Measurements from ENCODE around the gene NCAPD2. TPM values are rescaled to one million over a fixed set of nuclear protein-coding genes. Genes with fewer than 3 reads are reported as not detected.

The NCAPD2 gene
- total RNA-seq, 1 experiment from 2014 or later: 114 TPM

DNA sequence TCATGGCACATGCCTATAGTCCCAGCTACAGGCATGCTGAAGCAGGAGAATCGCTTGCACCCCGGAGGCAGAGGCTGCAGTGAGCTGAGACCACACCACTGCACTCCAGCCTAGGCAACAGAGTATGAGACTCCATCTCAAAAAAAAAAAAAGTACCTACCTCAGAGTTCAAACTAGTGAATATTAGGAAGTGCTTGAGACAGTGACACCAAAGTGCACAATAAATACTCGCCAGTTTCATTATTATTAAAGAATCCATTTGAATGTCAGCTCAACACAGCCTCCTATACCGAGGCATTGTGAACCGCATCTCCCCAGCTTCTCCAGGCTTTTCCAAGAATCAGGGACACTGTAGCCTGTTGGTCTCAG lies 45.4 kb downstream of the NCAPD2 start:
- peaks cover 11% of the 10 kb centered on the region for H3K23me2 ChIP-seq (ENCODE audit: insufficient read length, low read depth, low read length, poor library complexity, severe bottlenecking)
- H3K4me1 Mint-ChIP-seq: peaks cover 34 to 37% of the 10 kb centered on the region in 2 experiments
- no peaks in the 10 kb centered on the region for H3K9me3 ChIP-seq (ENCODE audit: control insufficient read depth, low read depth, low read length)
- H3K18ac ChIP-seq (ENCODE audit: insufficient read length, low read depth, low read length): no peak overlapping the region
- H2BK15ac ChIP-seq (ENCODE audit: low read depth, low read length): no peak overlapping the region
- no peak overlapping the region for H2AK5ac ChIP-seq (ENCODE audit: insufficient read length, low read length)
- H3K4me2 ChIP-seq (ENCODE audit: insufficient read depth, insufficient read length, low read length): no peak overlapping the region
- H2BK20ac ChIP-seq (ENCODE audit: low read depth, low read length, poor library complexity, severe bottlenecking): no peak overlapping the region
- H2BK120ac ChIP-seq (ENCODE audit: low read depth, low read length, poor library complexity, severe bottlenecking): no peak overlapping the region
- H3K4me1 ChIP-seq (ENCODE audit: insufficient read depth, low read length): no peaks in the 10 kb centered on the region; the same call in 1 of the 2 replicates
- no peak overlapping the region for H3K9ac ChIP-seq (ENCODE audit: extremely low read depth, insufficient read length, low read length)
- DNase-seq: peak; percentile 29
- no CpG with 5 or more reads among the region's 5 CpGs for WGBS (ENCODE audit: extremely low coverage, insufficient read length, low lambda C conversion rate)
- no peak overlapping the region for H3K56ac ChIP-seq (ENCODE audit: insufficient read length, low read depth, low read length)
- no peak overlapping the region for H4K8ac ChIP-seq (replicated peaks; ENCODE audit: insufficient read length, low read depth, low read length)
- peaks cover 2% of the 10 kb centered on the region for H4K20me1 ChIP-seq (ENCODE audit: control insufficient read depth, insufficient read depth, insufficient read length)
- H4K5ac ChIP-seq (ENCODE audit: insufficient read length, low read depth, low read length): no peak overlapping the region
- H3K79me1 ChIP-seq (ENCODE audit: insufficient read depth, low read depth, low read length, poor library complexity, severe bottlenecking): no peaks in the 10 kb centered on the region
- H3K36me3 Mint-ChIP-seq (ENCODE audit: insufficient read depth in 1 of 3, low read depth in 3 of 3): peaks cover 39 to 78% (median 60%) of the 10 kb centered on the region in 3 experiments
- peaks cover 5% of the 10 kb centered on the region; the same call in 1 of the 2 replicates for H3K27me3 Mint-ChIP-seq (ENCODE audit: low read depth)
- no peak overlapping the region for H4K91ac ChIP-seq (ENCODE audit: insufficient read length, low read depth, low read length)
- H3K27me3 ChIP-seq (ENCODE audit: insufficient read depth, low read length): no peaks in the 10 kb centered on the region
- H3K79me2 ChIP-seq (ENCODE audit: insufficient read depth, low read length): peaks cover 9% of the 10 kb centered on the region; the same call in 1 of the 2 replicates
- no peak overlapping the region for H2BK5ac ChIP-seq (ENCODE audit: insufficient read length, low read length)
- no peak overlapping the region for H3T11ph ChIP-seq (ENCODE audit: low read length)
- H2BK12ac ChIP-seq (ENCODE audit: insufficient read length, low read depth, low read length): no peak overlapping the region
- H3K23ac ChIP-seq (ENCODE audit: insufficient read length, low read depth, low read length): no peak overlapping the region
- H3K4me3 Mint-ChIP-seq: peak overlapping the region in 1 of 2 experiments; percentile 43; a peak in 2 of 5 replicates
- no peak overlapping the region for H3K14ac ChIP-seq (ENCODE audit: insufficient read depth, low read length)
- no peak overlapping the region for H2AFZ ChIP-seq (ENCODE audit: low read length)
- H3K27ac Mint-ChIP-seq: peak overlapping the region in 2 of 3 experiments; percentile 60 to 77; a peak in 3 of 7 replicates
- H3K4ac ChIP-seq (ENCODE audit: low read depth, low read length): no peak overlapping the region
- no peaks in the 10 kb centered on the region; a peak in 1 of 5 replicates for H3K9me3 Mint-ChIP-seq
- TF ChIP-seq, protein P1, sequence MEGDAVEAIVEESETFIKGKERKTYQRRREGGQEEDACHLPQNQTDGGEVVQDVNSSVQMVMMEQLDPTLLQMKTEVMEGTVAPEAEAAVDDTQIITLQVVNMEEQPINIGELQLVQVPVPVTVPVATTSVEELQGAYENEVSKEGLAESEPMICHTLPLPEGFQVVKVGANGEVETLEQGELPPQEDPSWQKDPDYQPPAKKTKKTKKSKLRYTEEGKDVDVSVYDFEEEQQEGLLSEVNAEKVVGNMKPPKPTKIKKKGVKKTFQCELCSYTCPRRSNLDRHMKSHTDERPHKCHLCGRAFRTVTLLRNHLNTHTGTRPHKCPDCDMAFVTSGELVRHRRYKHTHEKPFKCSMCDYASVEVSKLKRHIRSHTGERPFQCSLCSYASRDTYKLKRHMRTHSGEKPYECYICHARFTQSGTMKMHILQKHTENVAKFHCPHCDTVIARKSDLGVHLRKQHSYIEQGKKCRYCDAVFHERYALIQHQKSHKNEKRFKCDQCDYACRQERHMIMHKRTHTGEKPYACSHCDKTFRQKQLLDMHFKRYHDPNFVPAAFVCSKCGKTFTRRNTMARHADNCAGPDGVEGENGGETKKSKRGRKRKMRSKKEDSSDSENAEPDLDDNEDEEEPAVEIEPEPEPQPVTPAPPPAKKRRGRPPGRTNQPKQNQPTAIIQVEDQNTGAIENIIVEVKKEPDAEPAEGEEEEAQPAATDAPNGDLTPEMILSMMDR (conservative IDR thresholded peaks at IDR 0.05): no peak
- no peak overlapping the region for H3K27ac ChIP-seq (ENCODE audit: insufficient read length, low read depth, low read length)

Measured in H9 (cell line).